Nephron progenitor cell (in vitro differentiated cells): Measurements from ENCODE around the gene DVL1.

Source experiments
- DNase-seq: peaks from one replicate; pipeline ENCODE4 v3.0.0; 2021
- H3K27ac Mint-ChIP-seq: 2 replicates; pipeline ENCODE4 v1.8.0; 2021; ENCODE audit warnings: mild to moderate bottlenecking, moderate library complexity, mixed read lengths
- H3K27me3 Mint-ChIP-seq: 2 replicates; pipeline ENCODE4 v1.8.0; 2021; ENCODE audit warnings: mild to moderate bottlenecking, low read depth, mixed read lengths; ENCODE audit not compliant: poor library complexity
- H3K36me3 Mint-ChIP-seq: 2 replicates; pipeline ENCODE4 v1.8.0; 2021; ENCODE audit warnings: low read depth, mixed read lengths
- H3K4me1 Mint-ChIP-seq: 2 replicates; pipeline ENCODE4 v1.8.0; 2021; ENCODE audit warnings: mixed read lengths
- H3K4me3 Mint-ChIP-seq: 2 replicates; pipeline ENCODE4 v1.8.0; 2021; ENCODE audit warnings: mild to moderate bottlenecking, moderate library complexity, mixed read lengths
- H3K9me3 Mint-ChIP-seq: 2 replicates; pipeline ENCODE4 v1.8.0; 2021; ENCODE audit warnings: mild to moderate bottlenecking, moderate library complexity, mixed read lengths
- CTCF ChIP-seq: fragments of 200-600 bp; sonication (generic); IDR thresholded peaks from 2 replicates; pipeline ENCODE4 v1.5.0; 2021; ENCODE audit warnings: antibody characterized with exemption

The DVL1 gene

GRCh38 chr1:1376551-1377226 lies 27.5 kb upstream of the DVL1 start:
- Mint-ChIP-seq H3K27ac (peak overlapping the region; percentile 75), H3K4me3 (peak overlapping the region; percentile 89), H3K4me1 (peaks cover 20% of the 10 kb centered on the region), H3K36me3 (no peaks in the 10 kb centered on the region), H3K27me3 (no peaks in the 10 kb centered on the region), H3K9me3 (no peaks in the 10 kb centered on the region)
- no peak for TF ChIP-seq CTCF
- no peak for DNase-seq

GRCh38 chr1:1374929-1375662 lies 25.9 kb upstream of the DVL1 start, which contains the start of gene AURKAIP1:
Gene AURKAIP1, minus strand, starts transcription at chr1:1375207. Its CDS starts 451 bp downstream, at chr1:1374756.
- Mint-ChIP-seq H3K27ac (peak within 1 kb of the TSS; percentile 98), H3K4me3 (peak within 1 kb of the TSS; percentile 89), H3K4me1 (peaks cover 20% of the 10 kb centered on the region), H3K27me3 (no peaks in the 10 kb centered on the region), H3K36me3 (no peaks in the 10 kb centered on the region), H3K9me3 (no peaks in the 10 kb centered on the region)
- DNase-seq: peak; percentile 97
- TF ChIP-seq CTCF: no peak

GRCh38 chr1:1374589-1374928 lies 25.3 kb upstream of the DVL1 start:
- H3K27ac Mint-ChIP-seq: no peak overlapping the region

GRCh38 chr1:1373815-1374588 lies 24.8 kb upstream of the DVL1 start:
- H3K4me1 Mint-ChIP-seq: peaks cover 20% of the 10 kb centered on the region
- H3K36me3 Mint-ChIP-seq: no peaks in the 10 kb centered on the region
- peak overlapping the region; percentile 89 for H3K4me3 Mint-ChIP-seq
- H3K9me3 Mint-ChIP-seq: no peaks in the 10 kb centered on the region
- no peak for TF ChIP-seq CTCF
- H3K27me3 Mint-ChIP-seq: no peaks in the 10 kb centered on the region
- no peak overlapping the region for H3K27ac Mint-ChIP-seq
- DNase-seq: no peak

More at GRCh38 chr1:1374589-1374928, 25.3 kb upstream of the DVL1 start:
- Mint-ChIP-seq H3K4me3 (peak overlapping the region; percentile 89), H3K27me3 (no peaks in the 10 kb centered on the region), H3K9me3 (no peaks in the 10 kb centered on the region), H3K36me3 (no peaks in the 10 kb centered on the region), H3K4me1 (peaks cover 20% of the 10 kb centered on the region)
- no peak for TF ChIP-seq CTCF
- peak; percentile 56 for DNase-seq

- no peaks in the 10 kb centered on the region for H3K36me3 Mint-ChIP-seq
- no peak overlapping the region for H3K27ac Mint-ChIP-seq
- H3K4me3 Mint-ChIP-seq: peak overlapping the region; percentile 89
- TF ChIP-seq CTCF: no peak
- H3K4me1 Mint-ChIP-seq: peaks cover 20% of the 10 kb centered on the region
- H3K9me3 Mint-ChIP-seq: no peaks in the 10 kb centered on the region
- H3K27me3 Mint-ChIP-seq: no peaks in the 10 kb centered on the region
- no peak for DNase-seq
Observed at GRCh38 chr1:1373051-1373814, 24.0 kb upstream of the DVL1 start.
